ENCODE measurements around the gene HPS3.

DNA sequence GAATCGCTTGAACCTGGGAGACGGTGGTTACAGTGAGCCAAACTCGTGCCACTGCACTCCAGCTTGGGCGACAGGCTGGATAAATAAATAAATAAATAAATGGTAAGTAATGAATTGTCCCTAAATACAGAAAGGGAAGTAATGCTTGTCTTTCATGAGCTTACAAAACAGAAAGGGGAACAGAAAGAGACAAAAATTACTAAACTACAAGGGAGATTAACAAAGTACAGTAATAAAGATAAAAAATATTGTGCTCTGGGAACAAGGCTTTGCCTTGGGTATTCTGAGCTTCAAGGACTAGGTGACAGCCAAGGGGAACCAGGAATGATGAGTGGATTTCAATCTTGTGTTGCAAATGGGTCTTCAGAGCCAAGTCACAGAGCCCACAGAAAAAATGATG is 34.0 kb upstream of the HPS3 start:
- no peak for TF ChIP-seq POLR2A (IDR thresholded peaks at IDR 0.05; ENCODE audit: low read depth, low read length)
- TF ChIP-seq, protein P1, sequence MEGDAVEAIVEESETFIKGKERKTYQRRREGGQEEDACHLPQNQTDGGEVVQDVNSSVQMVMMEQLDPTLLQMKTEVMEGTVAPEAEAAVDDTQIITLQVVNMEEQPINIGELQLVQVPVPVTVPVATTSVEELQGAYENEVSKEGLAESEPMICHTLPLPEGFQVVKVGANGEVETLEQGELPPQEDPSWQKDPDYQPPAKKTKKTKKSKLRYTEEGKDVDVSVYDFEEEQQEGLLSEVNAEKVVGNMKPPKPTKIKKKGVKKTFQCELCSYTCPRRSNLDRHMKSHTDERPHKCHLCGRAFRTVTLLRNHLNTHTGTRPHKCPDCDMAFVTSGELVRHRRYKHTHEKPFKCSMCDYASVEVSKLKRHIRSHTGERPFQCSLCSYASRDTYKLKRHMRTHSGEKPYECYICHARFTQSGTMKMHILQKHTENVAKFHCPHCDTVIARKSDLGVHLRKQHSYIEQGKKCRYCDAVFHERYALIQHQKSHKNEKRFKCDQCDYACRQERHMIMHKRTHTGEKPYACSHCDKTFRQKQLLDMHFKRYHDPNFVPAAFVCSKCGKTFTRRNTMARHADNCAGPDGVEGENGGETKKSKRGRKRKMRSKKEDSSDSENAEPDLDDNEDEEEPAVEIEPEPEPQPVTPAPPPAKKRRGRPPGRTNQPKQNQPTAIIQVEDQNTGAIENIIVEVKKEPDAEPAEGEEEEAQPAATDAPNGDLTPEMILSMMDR (conservative IDR thresholded peaks at IDR 0.05; ENCODE audit: low read depth, low read length) = no peak
- no peak for TF ChIP-seq BHLHE40 (IDR thresholded peaks at IDR 0.05; ENCODE audit: low read depth, low read length)
- no peak for TF ChIP-seq CEBPB (IDR thresholded peaks at IDR 0.05; ENCODE audit: low read depth, low read length)
- no peak for TF ChIP-seq USF2 (IDR thresholded peaks at IDR 0.05; ENCODE audit: low read depth, low read length)
- TF ChIP-seq CHD1 (IDR thresholded peaks at IDR 0.05; ENCODE audit: low read depth, low read length) = no peak

All from IMR-90 (cell line).